ENCODE measurements around the gene GNB1. TPM values are rescaled to one million over a fixed set of nuclear protein-coding genes. Genes with fewer than 3 reads are reported as not detected.
"Not testable (repeated sequence)": the region's sequence is repeated elsewhere in the genome, so short reads cannot be mapped to it uniquely, and the experiment has no call there.

Gene GNB1
- total and polyA plus RNA-seq, 3 experiments from 2014 or later = 114 to 470 (median 436) TPM

DNA sequence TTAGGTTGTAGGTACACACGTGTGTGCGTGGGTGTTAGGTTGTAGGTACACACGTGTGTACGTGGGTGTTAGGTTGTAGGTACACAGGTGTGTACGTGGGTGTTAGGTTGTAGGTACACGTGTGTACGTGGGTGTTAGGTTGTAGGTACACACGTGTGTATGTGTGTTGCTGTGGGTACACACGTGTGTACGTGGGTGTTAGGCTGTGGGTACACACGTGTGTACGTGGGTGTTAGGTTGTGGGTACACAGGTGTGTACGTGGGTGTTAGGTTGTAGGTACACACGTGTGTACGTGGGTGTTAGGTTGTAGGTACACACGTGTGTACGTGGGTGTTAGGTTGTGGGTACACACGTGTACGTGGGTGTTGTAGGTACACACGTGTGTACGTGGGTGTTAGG is 44.0 kb upstream of the GNB1 start:
- H3K4me1 Mint-ChIP-seq; H3K27ac ChIP-seq (ENCODE audit: low read depth, low read length); H3K27me3 ChIP-seq (ENCODE audit: insufficient read depth, low read length, poor library complexity, severe bottlenecking); H3K4me3 ChIP-seq (ENCODE audit: low read length); H3K4me1 ChIP-seq (ENCODE audit: insufficient read depth, low read length); CTCF ChIA-PET; POLR2A ChIA-PET; H3K9me3 ChIP-seq (ENCODE audit: low read length); H3K27ac Mint-ChIP-seq; H3K36me3 ChIP-seq (ENCODE audit: insufficient read depth, low read length); H3K4me3 Mint-ChIP-seq; DNase-seq; H3K9me3 Mint-ChIP-seq; H3K36me3 Mint-ChIP-seq; H3K27me3 Mint-ChIP-seq: not testable (repeated sequence)

GRCh38 chr1:1929639-1930545 is 39.0 kb upstream of the GNB1 start:
- Histone ChIP-seq H3K36me3 (ENCODE audit: insufficient read depth, low read length) (no peaks in the 10 kb centered on the region), H3K9me3 (ENCODE audit: low read length) (no peaks in the 10 kb centered on the region), H3K27me3 (ENCODE audit: insufficient read depth, low read length, poor library complexity, severe bottlenecking) (no peaks in the 10 kb centered on the region), H3K4me3 (ENCODE audit: low read length) (no peak overlapping the region), H3K4me1 (ENCODE audit: insufficient read depth, low read length) (no peaks in the 10 kb centered on the region), H3K27ac (ENCODE audit: low read depth, low read length) (no peak overlapping the region)
- Mint-ChIP-seq H3K36me3 (no peaks in the 10 kb centered on the region), H3K27me3 (no peaks in the 10 kb centered on the region), H3K27ac (no peak overlapping the region), H3K4me3 (no peak overlapping the region), H3K9me3 (no peaks in the 10 kb centered on the region), H3K4me1 (no peaks in the 10 kb centered on the region)
- ChIA-PET POLR2A (no interaction called here), CTCF (no interaction called here)
- no peak for DNase-seq

DNA sequence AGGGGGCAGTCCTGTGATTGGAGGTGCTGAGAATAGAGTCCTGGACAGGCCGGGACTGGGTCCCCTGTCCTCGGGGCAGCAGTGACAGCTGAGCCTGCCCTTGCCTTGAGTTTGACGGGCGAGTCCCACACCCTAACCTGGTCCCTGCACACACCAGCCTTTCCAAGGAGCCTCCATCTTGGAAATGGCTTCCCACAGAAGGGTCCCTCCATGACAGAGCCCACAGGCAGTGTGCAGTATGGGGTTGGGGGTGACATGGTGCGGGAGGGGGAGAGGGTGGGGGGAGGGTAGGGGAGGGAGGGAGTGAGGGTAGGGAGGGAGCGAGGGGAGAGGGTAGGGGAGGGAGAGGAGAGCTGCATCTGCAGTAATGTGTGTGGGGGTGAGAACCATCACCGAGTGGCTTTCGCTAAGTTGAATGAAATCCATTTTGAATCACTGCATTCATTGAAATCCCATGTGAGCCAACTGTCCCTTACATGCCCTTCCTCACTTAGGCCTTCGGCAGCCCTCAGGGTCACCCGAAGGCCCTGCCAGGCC is 38.3 kb upstream of the GNB1 start:
- Histone ChIP-seq H3K9me3 (ENCODE audit: low read length) (no peaks in the 10 kb centered on the region), H3K36me3 (ENCODE audit: insufficient read depth, low read length) (no peaks in the 10 kb centered on the region), H3K4me1 (ENCODE audit: insufficient read depth, low read length) (no peaks in the 10 kb centered on the region), H3K27ac (ENCODE audit: low read depth, low read length) (no peak overlapping the region), H3K27me3 (ENCODE audit: insufficient read depth, low read length, poor library complexity, severe bottlenecking) (no peaks in the 10 kb centered on the region), H3K4me3 (ENCODE audit: low read length) (no peak overlapping the region)
- no peaks in the 10 kb centered on the region for H3K9me3 Mint-ChIP-seq
- ChIA-PET CTCF (no interaction called here), POLR2A (no interaction called here)
- H3K27ac Mint-ChIP-seq = no peak overlapping the region
- H3K4me1 Mint-ChIP-seq = no peaks in the 10 kb centered on the region
- no peaks in the 10 kb centered on the region for H3K36me3 Mint-ChIP-seq
- no peaks in the 10 kb centered on the region for H3K27me3 Mint-ChIP-seq
- no peak overlapping the region for H3K4me3 Mint-ChIP-seq
- DNase-seq = no peak

GRCh38 chr1:1928231-1929101 is 37.6 kb upstream of the GNB1 start:
- Mint-ChIP-seq H3K9me3 (no peaks in the 10 kb centered on the region), H3K36me3 (no peaks in the 10 kb centered on the region), H3K27me3 (no peaks in the 10 kb centered on the region), H3K4me3 (no peak overlapping the region), H3K4me1 (no peaks in the 10 kb centered on the region), H3K27ac (no peak overlapping the region)
- no peaks in the 10 kb centered on the region for H3K27me3 ChIP-seq (ENCODE audit: insufficient read depth, low read length, poor library complexity, severe bottlenecking)
- no peaks in the 10 kb centered on the region for H3K4me1 ChIP-seq (ENCODE audit: insufficient read depth, low read length)
- no peaks in the 10 kb centered on the region for H3K9me3 ChIP-seq (ENCODE audit: low read length)
- no peaks in the 10 kb centered on the region for H3K36me3 ChIP-seq (ENCODE audit: insufficient read depth, low read length)
- no peak for DNase-seq
- H3K4me3 ChIP-seq (ENCODE audit: low read length) = no peak overlapping the region
- no peak overlapping the region for H3K27ac ChIP-seq (ENCODE audit: low read depth, low read length)
- POLR2A ChIA-PET = no interaction called here
- CTCF ChIA-PET = no interaction called here

- Histone ChIP-seq H3K4me1 (ENCODE audit: insufficient read depth, low read length) (no peaks in the 10 kb centered on the region), H3K4me3 (ENCODE audit: low read length) (no peak overlapping the region), H3K36me3 (ENCODE audit: insufficient read depth, low read length) (no peaks in the 10 kb centered on the region), H3K27ac (ENCODE audit: low read depth, low read length) (no peak overlapping the region), H3K27me3 (ENCODE audit: insufficient read depth, low read length, poor library complexity, severe bottlenecking) (no peaks in the 10 kb centered on the region), H3K9me3 (ENCODE audit: low read length) (no peaks in the 10 kb centered on the region)
- H3K4me1 Mint-ChIP-seq = no peaks in the 10 kb centered on the region
- H3K36me3 Mint-ChIP-seq = no peaks in the 10 kb centered on the region
- CTCF ChIA-PET = no interaction called here
- no peaks in the 10 kb centered on the region for H3K9me3 Mint-ChIP-seq
- POLR2A ChIA-PET = no interaction called here
- DNase-seq = no peak
- no peak overlapping the region for H3K4me3 Mint-ChIP-seq
- H3K27ac Mint-ChIP-seq = no peak overlapping the region
- no peaks in the 10 kb centered on the region for H3K27me3 Mint-ChIP-seq
Observed at GRCh38 chr1:1927751-1928150, 36.9 kb upstream of the GNB1 start.

GRCh38 chr1:1926886-1927660 is 36.2 kb upstream of the GNB1 start:
- Mint-ChIP-seq H3K4me3 (no peak overlapping the region), H3K9me3 (no peaks in the 10 kb centered on the region), H3K36me3 (no peaks in the 10 kb centered on the region), H3K4me1 (no peaks in the 10 kb centered on the region), H3K27me3 (no peaks in the 10 kb centered on the region), H3K27ac (no peak overlapping the region)
- Histone ChIP-seq H3K27me3 (ENCODE audit: insufficient read depth, low read length, poor library complexity, severe bottlenecking) (no peaks in the 10 kb centered on the region), H3K27ac (ENCODE audit: low read depth, low read length) (no peak overlapping the region), H3K4me3 (ENCODE audit: low read length) (no peak overlapping the region), H3K36me3 (ENCODE audit: insufficient read depth, low read length) (no peaks in the 10 kb centered on the region), H3K9me3 (ENCODE audit: low read length) (no peaks in the 10 kb centered on the region), H3K4me1 (ENCODE audit: insufficient read depth, low read length) (no peaks in the 10 kb centered on the region)
- no peak for DNase-seq
- POLR2A ChIA-PET = no interaction called here
- CTCF ChIA-PET = no interaction called here

DNA sequence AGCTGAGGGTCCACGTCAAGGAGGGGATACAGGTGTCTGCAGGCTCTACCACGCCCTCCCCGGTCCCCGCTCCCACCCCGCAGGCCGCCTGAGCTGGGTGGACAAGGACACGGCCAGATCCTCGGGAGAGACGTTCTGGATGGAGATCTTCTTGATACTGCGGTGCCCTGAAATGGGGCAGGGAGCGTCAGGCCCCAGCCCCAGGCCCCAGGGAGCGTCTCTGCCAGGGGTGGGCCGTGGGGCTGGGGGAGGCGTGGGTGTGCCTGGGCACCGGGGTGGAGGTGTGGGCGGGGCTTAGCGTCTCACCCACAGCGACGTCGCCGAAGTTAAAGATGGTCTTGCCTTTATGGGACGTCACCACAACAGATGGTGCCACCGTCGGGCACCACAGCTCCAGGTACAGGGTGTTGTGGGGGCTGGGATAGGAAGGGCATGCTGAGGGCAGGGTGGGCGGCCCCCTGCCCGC is 35.5 kb upstream of the GNB1 start:
- Histone ChIP-seq H3K4me1 (ENCODE audit: insufficient read depth, low read length) (no peaks in the 10 kb centered on the region), H3K9me3 (ENCODE audit: low read length) (no peaks in the 10 kb centered on the region), H3K27ac (ENCODE audit: low read depth, low read length) (no peak overlapping the region), H3K27me3 (ENCODE audit: insufficient read depth, low read length, poor library complexity, severe bottlenecking) (no peaks in the 10 kb centered on the region), H3K4me3 (ENCODE audit: low read length) (no peak overlapping the region), H3K36me3 (ENCODE audit: insufficient read depth, low read length) (no peaks in the 10 kb centered on the region)
- Mint-ChIP-seq H3K36me3 (no peaks in the 10 kb centered on the region), H3K27ac (no peak overlapping the region), H3K4me1 (no peaks in the 10 kb centered on the region), H3K27me3 (no peaks in the 10 kb centered on the region), H3K9me3 (no peaks in the 10 kb centered on the region), H3K4me3 (no peak overlapping the region)
- no peak for DNase-seq
- ChIA-PET POLR2A (no interaction called here), CTCF (no interaction called here)

Data from CD8-positive, alpha-beta memory T cell (primary cell).